ENCODE data around the gene ITSN1.

The ITSN1 gene

DNA sequence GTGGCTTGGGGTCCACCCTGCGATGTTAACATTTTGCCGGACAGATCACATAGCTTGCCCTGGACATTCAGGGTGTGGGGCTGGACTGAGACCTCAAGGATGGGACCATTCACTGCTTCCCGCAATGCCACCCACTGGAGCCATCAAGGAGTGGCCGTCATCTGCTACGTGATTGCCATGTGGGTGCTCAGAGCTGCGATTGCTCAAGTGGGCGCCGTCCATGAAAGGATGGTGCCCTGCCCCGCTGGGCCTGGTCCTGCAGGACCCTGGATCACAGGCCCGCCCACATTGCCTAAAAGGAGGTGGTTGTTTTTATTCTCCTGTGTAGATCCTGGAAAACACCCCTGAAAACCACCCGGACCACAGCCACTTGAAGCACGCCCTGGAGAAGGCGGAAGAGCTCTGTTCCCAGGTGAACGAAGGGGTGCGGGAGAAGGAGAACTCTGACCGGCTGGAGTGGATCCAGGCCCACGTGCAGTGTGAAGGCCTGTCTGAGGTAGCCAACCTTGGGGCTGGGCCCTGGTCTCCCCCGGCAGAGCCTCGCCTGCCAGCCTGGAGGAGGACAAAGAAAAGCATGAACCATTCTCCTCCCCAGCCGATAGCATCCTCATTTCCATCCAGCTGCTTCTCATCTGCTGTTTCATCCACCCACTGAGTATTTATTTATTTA, 232.9 kb downstream of the ITSN1 start:
- TF ChIP-seq, protein P1, sequence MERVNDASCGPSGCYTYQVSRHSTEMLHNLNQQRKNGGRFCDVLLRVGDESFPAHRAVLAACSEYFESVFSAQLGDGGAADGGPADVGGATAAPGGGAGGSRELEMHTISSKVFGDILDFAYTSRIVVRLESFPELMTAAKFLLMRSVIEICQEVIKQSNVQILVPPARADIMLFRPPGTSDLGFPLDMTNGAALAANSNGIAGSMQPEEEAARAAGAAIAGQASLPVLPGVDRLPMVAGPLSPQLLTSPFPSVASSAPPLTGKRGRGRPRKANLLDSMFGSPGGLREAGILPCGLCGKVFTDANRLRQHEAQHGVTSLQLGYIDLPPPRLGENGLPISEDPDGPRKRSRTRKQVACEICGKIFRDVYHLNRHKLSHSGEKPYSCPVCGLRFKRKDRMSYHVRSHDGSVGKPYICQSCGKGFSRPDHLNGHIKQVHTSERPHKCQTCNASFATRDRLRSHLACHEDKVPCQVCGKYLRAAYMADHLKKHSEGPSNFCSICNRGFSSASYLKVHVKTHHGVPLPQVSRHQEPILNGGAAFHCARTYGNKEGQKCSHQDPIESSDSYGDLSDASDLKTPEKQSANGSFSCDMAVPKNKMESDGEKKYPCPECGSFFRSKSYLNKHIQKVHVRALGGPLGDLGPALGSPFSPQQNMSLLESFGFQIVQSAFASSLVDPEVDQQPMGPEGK (CRISPR knock-in tag; IDR thresholded peaks at IDR 0.05; ENCODE audit: borderline replicate concordance): no peak
- TF ChIP-seq ARNTL (CRISPR knock-in tag; IDR thresholded peaks at IDR 0.05; ENCODE audit: borderline replicate concordance, low read depth) (no peak), ZNF565 (CRISPR knock-in tag; conservative IDR thresholded peaks at IDR 0.05; ENCODE audit: low read depth) (no peak), ZFP30 (CRISPR knock-in tag; IDR thresholded peaks at IDR 0.05) (no peak), ESRRG (CRISPR knock-in tag; IDR thresholded peaks at IDR 0.05) (no peak), PPARA (CRISPR knock-in tag; IDR thresholded peaks at IDR 0.05; ENCODE audit: borderline replicate concordance) (no peak), ZFP3 (CRISPR knock-in tag; IDR thresholded peaks at IDR 0.05) (no peak), CSRNP3 (CRISPR knock-in tag; IDR thresholded peaks at IDR 0.05) (no peak), ZNF70 (CRISPR knock-in tag; IDR thresholded peaks at IDR 0.05) (no peak), CREB5 (CRISPR knock-in tag; IDR thresholded peaks at IDR 0.05; ENCODE audit: low read depth) (no peak), CSDC2 (CRISPR knock-in tag; IDR thresholded peaks at IDR 0.05) (no peak), TCF4 (CRISPR knock-in tag; IDR thresholded peaks at IDR 0.05; ENCODE audit: borderline replicate concordance) (no peak)
- TF ChIP-seq, protein P2, sequence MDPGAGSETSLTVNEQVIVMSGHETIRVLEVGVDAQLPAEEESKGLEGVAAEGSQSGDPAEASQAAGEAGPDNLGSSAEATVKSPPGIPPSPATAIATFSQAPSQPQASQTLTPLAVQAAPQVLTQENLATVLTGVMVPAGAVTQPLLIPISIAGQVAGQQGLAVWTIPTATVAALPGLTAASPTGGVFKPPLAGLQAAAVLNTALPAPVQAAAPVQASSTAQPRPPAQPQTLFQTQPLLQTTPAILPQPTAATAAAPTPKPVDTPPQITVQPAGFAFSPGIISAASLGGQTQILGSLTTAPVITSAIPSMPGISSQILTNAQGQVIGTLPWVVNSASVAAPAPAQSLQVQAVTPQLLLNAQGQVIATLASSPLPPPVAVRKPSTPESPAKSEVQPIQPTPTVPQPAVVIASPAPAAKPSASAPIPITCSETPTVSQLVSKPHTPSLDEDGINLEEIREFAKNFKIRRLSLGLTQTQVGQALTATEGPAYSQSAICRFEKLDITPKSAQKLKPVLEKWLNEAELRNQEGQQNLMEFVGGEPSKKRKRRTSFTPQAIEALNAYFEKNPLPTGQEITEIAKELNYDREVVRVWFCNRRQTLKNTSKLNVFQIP (CRISPR knock-in tag; IDR thresholded peaks at IDR 0.05; ENCODE audit: borderline replicate concordance, low read depth): no peak
- ATAC-seq: no peak

- TF ChIP-seq GLIS3 (CRISPR knock-in tag; IDR thresholded peaks at IDR 0.05) (no peak), ESRRG (CRISPR knock-in tag; IDR thresholded peaks at IDR 0.05) (no peak), ARNTL (CRISPR knock-in tag; IDR thresholded peaks at IDR 0.05; ENCODE audit: borderline replicate concordance, low read depth) (no peak), ZNF70 (CRISPR knock-in tag; IDR thresholded peaks at IDR 0.05) (no peak), SNAI2 (CRISPR knock-in tag; IDR thresholded peaks at IDR 0.05) (no peak), CSDC2 (CRISPR knock-in tag; IDR thresholded peaks at IDR 0.05) (no peak), BACH2 (CRISPR knock-in tag; IDR thresholded peaks at IDR 0.05; ENCODE audit: borderline replicate concordance) (no peak), ZC3H10 (CRISPR knock-in tag; IDR thresholded peaks at IDR 0.05) (no peak), ZFP30 (CRISPR knock-in tag; IDR thresholded peaks at IDR 0.05) (no peak), CREB5 (CRISPR knock-in tag; IDR thresholded peaks at IDR 0.05; ENCODE audit: low read depth) (no peak)
- TF ChIP-seq, protein P1 (CRISPR knock-in tag; IDR thresholded peaks at IDR 0.05; ENCODE audit: borderline replicate concordance): no peak
- TF ChIP-seq, protein P2 (CRISPR knock-in tag; IDR thresholded peaks at IDR 0.05; ENCODE audit: borderline replicate concordance, low read depth): no peak
Observed at GRCh38 chr21:33878824-33879223, 236.5 kb downstream of the ITSN1 start.

More at GRCh38 chr21:33878824-33879223, 236.5 kb downstream of the ITSN1 start:
- no peak for ATAC-seq
